HG02763 (cell line): Measurements from ENCODE around the gene NCSTN.
"Not testable (repeated sequence)": the region's sequence is repeated elsewhere in the genome, so short reads cannot be mapped to it uniquely, and the experiment has no call there.

ENCODE experiments used
- ATAC-seq: cut with Tn5 transposase; IDR thresholded peaks from one replicate; pipeline ENCODE4 v1.9.1; 2021; ENCODE audit warnings: mild to moderate bottlenecking, moderate library complexity; ENCODE audit not compliant: unreplicated experiment

Gene NCSTN

GRCh38 chr1:160369087-160369486, 25.9 kb downstream of the NCSTN start:
- ATAC-seq: no peak

GRCh38 chr1:160370561-160371345, 27.6 kb downstream of the NCSTN start:
- no peak for ATAC-seq

- ATAC-seq: no peak
Measured at GRCh38 chr1:160371346-160371631, 28.1 kb downstream of the NCSTN start.

DNA sequence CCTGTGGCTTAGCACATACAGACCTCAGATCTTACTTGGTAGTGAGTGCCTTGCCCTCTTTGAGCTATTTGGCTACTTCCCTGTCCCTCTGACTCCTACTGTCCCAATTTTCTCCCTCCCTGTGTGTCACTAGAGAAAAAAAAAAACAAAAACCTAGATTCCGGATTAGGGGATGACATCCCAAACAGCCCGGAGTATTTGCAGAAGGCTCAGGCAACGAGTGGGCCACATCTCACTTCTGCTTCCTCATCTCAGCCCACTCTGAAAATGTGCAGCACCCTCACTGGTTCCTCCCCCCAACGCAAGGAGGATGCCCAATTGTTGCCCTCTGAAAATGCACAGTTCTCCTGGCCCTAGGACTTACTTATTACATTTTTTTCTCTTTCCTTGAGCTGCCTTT, 28.6 kb downstream of the NCSTN start:
- no peak for ATAC-seq

GRCh38 chr1:160373696-160374095, 30.5 kb downstream of the NCSTN start:
- ATAC-seq: no peak

GRCh38 chr1:160374306-160375110, 31.3 kb downstream of the NCSTN start:
- ATAC-seq: no peak

DNA sequence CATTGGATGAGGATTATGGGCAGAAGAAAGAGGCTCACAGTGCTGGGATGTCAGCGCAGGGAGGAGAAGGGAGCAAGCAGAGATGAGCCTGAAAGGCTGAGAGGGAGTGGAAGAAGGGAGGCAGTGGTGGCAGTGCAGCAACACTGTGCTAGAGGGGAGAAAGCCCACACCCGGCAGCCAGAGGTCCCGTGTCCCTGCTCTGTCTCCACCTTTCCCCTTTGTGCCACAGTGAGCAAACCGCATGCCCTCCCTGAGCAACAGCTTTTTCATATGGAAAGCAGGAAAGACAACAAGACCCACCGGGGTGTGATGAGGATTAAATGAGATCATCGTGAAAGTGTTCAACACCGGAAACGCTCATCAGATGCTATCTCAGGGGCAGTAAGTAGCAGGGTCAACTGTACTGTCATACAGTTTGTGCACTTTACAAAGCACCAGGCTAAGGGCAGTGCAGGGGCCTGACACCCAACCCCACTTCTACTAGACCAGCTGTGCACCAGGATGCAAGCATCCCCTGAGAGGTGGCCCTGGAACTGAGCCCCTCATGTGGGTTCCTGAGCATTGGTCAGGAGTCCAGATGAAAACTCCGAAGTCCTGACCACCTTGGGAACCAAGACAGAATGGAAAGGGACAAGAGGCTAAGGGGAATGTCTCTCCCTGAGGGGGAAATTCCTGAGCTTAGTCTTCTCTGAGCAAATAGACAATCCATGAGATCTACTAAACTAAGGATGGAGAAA, 32.8 kb downstream of the NCSTN start:
- no peak for ATAC-seq

DNA sequence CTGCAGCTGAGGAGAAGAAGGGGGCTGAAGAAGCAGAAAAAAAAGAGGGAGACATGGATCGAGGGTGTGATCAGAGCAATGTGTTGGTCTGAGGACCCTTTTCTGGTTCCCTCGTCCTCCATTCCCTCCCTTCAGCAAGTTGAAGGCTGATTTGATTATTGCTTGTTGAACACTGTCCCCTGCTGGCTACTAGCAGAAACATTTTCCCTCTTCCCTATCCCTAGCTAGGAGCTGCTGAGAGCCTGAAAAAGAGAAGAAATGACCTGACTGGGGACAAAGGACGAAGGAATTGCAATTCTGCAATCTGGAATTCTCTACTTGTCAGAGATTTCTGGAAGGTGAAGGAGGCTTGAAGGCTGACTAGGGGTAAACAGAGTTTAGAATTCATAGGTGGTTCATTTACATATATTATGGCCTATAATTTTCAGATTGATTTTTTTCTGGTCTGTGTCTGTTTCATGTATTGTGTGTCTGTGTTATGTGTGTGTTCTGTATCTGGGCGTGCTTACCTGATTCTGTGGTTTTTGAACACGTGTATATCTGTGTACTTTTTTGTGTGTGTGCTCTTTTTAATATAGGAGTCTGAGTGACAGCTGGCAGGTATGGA, 33.4 kb downstream of the NCSTN start:
- ATAC-seq: peak; percentile 43

GRCh38 chr1:160377585-160378206, 34.5 kb downstream of the NCSTN start:
- no peak for ATAC-seq

- ATAC-seq: not testable (repeated sequence)
Measured at GRCh38 chr1:160384812-160385211, 41.6 kb downstream of the NCSTN start.

DNA sequence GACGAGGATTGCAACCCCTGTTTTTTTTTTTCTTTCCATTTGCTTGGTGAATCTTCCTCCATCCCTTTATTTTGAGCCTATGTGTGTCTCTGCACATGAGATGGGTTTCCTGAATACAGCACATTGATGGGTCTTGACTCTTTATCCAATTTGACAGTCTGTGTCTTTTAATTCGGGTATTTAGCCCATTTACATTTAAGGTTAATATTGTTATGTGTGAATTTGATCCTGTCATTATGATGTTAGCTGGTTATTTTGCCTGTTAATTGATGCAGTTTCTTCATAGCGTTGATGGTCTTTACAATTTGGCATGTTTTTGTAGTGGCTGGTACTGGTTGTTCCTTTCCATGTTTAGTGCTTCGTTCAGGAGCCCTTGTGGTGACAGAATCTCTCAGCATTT, 45.2 kb downstream of the NCSTN start:
- not testable (repeated sequence) for ATAC-seq

- no peak for ATAC-seq
Measured at GRCh38 chr1:160394673-160395072, 51.5 kb downstream of the NCSTN start.

DNA sequence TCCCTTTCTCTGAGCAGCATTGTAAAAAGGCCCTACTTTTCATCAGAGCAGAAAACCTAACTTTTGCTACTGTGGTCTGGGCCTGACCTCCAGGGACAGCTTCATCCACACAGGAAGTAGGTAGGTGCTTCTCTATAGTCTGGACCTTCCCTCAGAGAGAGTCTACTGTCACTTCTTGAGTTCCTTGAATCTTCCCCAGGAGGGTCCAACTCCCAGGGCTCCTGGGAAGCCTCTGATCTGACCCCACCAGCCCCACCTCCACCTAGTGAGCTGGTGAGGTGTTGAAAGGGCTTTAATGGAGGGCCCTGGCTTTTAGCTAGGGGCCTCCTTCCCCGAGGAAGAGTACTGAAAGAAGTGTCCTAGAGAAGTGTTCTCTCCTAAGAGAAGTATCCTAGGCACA, 54.5 kb downstream of the NCSTN start:
- ATAC-seq: no peak

GRCh38 chr1:160398823-160399222, 55.6 kb downstream of the NCSTN start:
- ATAC-seq: no peak

DNA sequence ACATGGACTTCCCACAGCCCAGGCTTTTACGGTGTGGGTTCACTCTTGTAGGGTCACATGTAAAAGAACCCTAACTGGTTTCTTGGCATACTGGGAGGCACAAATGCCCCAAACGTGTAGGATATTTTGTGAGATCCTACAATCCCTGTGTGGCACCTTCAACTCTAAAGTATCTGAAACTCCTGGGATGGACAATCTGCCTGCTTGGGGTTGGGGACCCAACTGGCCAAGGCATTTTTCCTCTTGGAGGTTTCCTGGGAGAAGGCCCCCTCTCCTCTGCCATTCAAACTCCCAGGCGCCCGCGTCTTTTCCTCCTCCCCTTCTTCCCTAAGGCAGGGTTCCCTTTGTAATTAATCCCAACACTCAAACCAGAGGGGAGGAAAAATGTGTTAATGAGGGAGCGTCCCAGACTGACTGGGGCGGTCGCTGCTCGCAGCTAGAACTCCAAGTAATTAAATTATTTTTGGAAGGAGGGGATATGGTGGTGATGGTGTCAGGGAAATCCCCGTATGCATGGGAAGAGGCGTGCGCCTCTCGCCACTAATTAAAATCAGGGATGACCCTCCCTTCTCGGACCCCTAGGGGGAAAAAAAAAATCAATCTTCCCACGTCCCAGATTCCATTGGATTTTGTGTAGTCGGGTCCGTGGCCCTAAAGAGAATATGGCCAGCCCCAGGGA, 56.5 kb downstream of the NCSTN start:
- no peak for ATAC-seq

GRCh38 chr1:160400223-160400645, 57.1 kb downstream of the NCSTN start, which contains the start of gene VANGL2:
Gene VANGL2, plus strand, starts transcription at chr1:160400564. Its CDS starts 15,274 bp downstream, at chr1:160415838.
- ATAC-seq: no peak

- ATAC-seq: no peak
Measured at GRCh38 chr1:160400646-160401486, 57.7 kb downstream of the NCSTN start.

- no peak for ATAC-seq
Measured at GRCh38 chr1:160401487-160401805, 58.3 kb downstream of the NCSTN start.

GRCh38 chr1:160402001-160402795, 59.0 kb downstream of the NCSTN start:
- no peak for ATAC-seq
